ENCODE results near the gene CZIB. TPM values are rescaled to one million over a fixed set of nuclear protein-coding genes. Genes with fewer than 3 reads are reported as not detected.

CZIB gene
- total RNA-seq, 1 experiment from 2014 or later: 43.1 TPM

DNA sequence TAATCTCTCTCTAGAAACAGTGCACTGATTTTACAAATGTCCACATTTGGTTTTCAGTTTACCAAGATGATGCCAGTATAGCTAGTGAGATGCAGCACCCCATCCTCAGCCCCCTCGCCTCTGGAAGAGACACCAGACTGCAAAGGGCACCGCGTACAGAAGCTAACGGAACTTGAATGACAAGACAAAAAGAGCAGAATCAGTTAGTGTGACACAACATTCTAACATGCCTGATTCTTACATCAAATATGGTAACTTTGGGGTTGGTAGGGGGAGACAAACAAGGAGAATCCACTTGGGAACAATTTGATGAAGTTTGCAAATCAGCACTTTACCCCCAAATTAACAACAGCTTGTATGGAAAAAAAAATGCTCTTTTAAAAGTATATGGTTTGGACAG is 21.9 kb upstream of the CZIB start:
- no peak overlapping the region for H3K27ac ChIP-seq (ENCODE audit: low read depth, low read length)
- intact Hi-C loops (cut with micrococcal nuclease): no loop called here
- no peaks in the 10 kb centered on the region for H4K20me1 ChIP-seq (ENCODE audit: insufficient read depth)
- no peaks in the 10 kb centered on the region for H3K9me3 ChIP-seq (ENCODE audit: control insufficient read depth in 1 of 2, insufficient read depth in 1 of 2, low read depth in 1 of 2, low read length in 2 of 2)
- TF ChIP-seq, protein P1, sequence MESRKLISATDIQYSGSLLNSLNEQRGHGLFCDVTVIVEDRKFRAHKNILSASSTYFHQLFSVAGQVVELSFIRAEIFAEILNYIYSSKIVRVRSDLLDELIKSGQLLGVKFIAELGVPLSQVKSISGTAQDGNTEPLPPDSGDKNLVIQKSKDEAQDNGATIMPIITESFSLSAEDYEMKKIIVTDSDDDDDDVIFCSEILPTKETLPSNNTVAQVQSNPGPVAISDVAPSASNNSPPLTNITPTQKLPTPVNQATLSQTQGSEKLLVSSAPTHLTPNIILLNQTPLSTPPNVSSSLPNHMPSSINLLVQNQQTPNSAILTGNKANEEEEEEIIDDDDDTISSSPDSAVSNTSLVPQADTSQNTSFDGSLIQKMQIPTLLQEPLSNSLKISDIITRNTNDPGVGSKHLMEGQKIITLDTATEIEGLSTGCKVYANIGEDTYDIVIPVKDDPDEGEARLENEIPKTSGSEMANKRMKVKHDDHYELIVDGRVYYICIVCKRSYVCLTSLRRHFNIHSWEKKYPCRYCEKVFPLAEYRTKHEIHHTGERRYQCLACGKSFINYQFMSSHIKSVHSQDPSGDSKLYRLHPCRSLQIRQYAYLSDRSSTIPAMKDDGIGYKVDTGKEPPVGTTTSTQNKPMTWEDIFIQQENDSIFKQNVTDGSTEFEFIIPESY (IDR thresholded peaks at IDR 0.05; ENCODE audit: extremely low read depth, insufficient replicate concordance, low read length): no peak
- TF ChIP-seq, protein P2, sequence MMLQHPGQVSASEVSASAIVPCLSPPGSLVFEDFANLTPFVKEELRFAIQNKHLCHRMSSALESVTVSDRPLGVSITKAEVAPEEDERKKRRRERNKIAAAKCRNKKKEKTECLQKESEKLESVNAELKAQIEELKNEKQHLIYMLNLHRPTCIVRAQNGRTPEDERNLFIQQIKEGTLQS (IDR thresholded peaks at IDR 0.05): no peak
- TF ChIP-seq POLR2AphosphoS5 (IDR thresholded peaks at IDR 0.05; ENCODE audit: low read depth, low read length) (no peak), ZNF274 (IDR thresholded peaks at IDR 0.05; ENCODE audit: low read depth, low read length) (no peak), EGR1 (IDR thresholded peaks at IDR 0.05; ENCODE audit: low read depth) (no peak), ELF1 (IDR thresholded peaks at IDR 0.05; ENCODE audit: borderline replicate concordance, low read depth) (no peak), EZH2 (IDR thresholded peaks at IDR 0.05) (no peak), TCF7L2 (IDR thresholded peaks at IDR 0.05; ENCODE audit: borderline replicate concordance, extremely low read depth, insufficient read depth, insufficient read length) (no peak), YY1 (IDR thresholded peaks at IDR 0.05; ENCODE audit: extremely low read depth, insufficient replicate concordance, low read depth, low read length) (no peak), SP1 (IDR thresholded peaks at IDR 0.05; ENCODE audit: low read depth) (no peak), RAD21 (IDR thresholded peaks at IDR 0.05; ENCODE audit: low read depth) (no peak), POLR2A (IDR thresholded peaks at IDR 0.05; ENCODE audit: borderline replicate concordance, extremely low read depth, insufficient read depth, insufficient read length) (no peak), EZH2phosphoT487 (IDR thresholded peaks at IDR 0.05; ENCODE audit: borderline replicate concordance) (no peak), CEBPB (IDR thresholded peaks at IDR 0.05; ENCODE audit: low read depth) (no peak), FOSL1 (IDR thresholded peaks at IDR 0.05; ENCODE audit: low read depth) (no peak), JUND (IDR thresholded peaks at IDR 0.05) (no peak)
- TF ChIP-seq, protein P3, sequence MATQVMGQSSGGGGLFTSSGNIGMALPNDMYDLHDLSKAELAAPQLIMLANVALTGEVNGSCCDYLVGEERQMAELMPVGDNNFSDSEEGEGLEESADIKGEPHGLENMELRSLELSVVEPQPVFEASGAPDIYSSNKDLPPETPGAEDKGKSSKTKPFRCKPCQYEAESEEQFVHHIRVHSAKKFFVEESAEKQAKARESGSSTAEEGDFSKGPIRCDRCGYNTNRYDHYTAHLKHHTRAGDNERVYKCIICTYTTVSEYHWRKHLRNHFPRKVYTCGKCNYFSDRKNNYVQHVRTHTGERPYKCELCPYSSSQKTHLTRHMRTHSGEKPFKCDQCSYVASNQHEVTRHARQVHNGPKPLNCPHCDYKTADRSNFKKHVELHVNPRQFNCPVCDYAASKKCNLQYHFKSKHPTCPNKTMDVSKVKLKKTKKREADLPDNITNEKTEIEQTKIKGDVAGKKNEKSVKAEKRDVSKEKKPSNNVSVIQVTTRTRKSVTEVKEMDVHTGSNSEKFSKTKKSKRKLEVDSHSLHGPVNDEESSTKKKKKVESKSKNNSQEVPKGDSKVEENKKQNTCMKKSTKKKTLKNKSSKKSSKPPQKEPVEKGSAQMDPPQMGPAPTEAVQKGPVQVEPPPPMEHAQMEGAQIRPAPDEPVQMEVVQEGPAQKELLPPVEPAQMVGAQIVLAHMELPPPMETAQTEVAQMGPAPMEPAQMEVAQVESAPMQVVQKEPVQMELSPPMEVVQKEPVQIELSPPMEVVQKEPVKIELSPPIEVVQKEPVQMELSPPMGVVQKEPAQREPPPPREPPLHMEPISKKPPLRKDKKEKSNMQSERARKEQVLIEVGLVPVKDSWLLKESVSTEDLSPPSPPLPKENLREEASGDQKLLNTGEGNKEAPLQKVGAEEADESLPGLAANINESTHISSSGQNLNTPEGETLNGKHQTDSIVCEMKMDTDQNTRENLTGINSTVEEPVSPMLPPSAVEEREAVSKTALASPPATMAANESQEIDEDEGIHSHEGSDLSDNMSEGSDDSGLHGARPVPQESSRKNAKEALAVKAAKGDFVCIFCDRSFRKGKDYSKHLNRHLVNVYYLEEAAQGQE (IDR thresholded peaks at IDR 0.05; ENCODE audit: low read depth): no peak
- TF ChIP-seq, protein P4, sequence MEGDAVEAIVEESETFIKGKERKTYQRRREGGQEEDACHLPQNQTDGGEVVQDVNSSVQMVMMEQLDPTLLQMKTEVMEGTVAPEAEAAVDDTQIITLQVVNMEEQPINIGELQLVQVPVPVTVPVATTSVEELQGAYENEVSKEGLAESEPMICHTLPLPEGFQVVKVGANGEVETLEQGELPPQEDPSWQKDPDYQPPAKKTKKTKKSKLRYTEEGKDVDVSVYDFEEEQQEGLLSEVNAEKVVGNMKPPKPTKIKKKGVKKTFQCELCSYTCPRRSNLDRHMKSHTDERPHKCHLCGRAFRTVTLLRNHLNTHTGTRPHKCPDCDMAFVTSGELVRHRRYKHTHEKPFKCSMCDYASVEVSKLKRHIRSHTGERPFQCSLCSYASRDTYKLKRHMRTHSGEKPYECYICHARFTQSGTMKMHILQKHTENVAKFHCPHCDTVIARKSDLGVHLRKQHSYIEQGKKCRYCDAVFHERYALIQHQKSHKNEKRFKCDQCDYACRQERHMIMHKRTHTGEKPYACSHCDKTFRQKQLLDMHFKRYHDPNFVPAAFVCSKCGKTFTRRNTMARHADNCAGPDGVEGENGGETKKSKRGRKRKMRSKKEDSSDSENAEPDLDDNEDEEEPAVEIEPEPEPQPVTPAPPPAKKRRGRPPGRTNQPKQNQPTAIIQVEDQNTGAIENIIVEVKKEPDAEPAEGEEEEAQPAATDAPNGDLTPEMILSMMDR (IDR thresholded peaks at IDR 0.05 in 2 of 3, conservative IDR thresholded peaks at IDR 0.05 in 1 of 3; ENCODE audit: borderline replicate concordance in 1 of 3, insufficient read depth in 1 of 3, low read depth in 2 of 3, low read length in 2 of 3): no peak
- H3K4me2 ChIP-seq (ENCODE audit: low read length): no peak overlapping the region
- RAD21 ChIA-PET (ENCODE audit: low non-redundant PET in 1 of 2, low total read pairs in 2 of 2, uncharacterized antibody in 2 of 2, unreplicated experiment in 2 of 2): no interaction called here
- no peaks in the 10 kb centered on the region for H3K9me2 ChIP-seq (ENCODE audit: insufficient read depth)
- no peak overlapping the region for H3K4me3 ChIP-seq (replicated peaks in 1 of 2; ENCODE audit: low read depth in 1 of 2, low read length in 2 of 2)
- POLR2A ChIA-PET: no interaction called here
- H3K9ac ChIP-seq (ENCODE audit: low read length): no peak overlapping the region
- H3K36me3 ChIP-seq (ENCODE audit: control insufficient read depth in 1 of 2, insufficient read depth in 2 of 2, low read length in 2 of 2): peaks cover 5 to 7% of the 10 kb centered on the region in 2 experiments; a peak in 2 of 4 replicates
- H3K79me2 ChIP-seq (ENCODE audit: insufficient read depth, low read length): peaks cover 9% of the 10 kb centered on the region
- peaks cover 4 to 12% of the 10 kb centered on the region in 2 experiments; a peak in 2 of 4 replicates for H3K4me1 ChIP-seq (ENCODE audit: control insufficient read depth in 1 of 2, insufficient read depth in 2 of 2, low read length in 2 of 2)
- BruUV-seq (replicated peaks): no TSS peak
- H3K27me3 ChIP-seq (ENCODE audit: insufficient read depth, low read length): no peaks in the 10 kb centered on the region
- CTCF ChIA-PET: no interaction called here
- H2AFZ ChIP-seq (ENCODE audit: low read depth, low read length, poor library complexity, severe bottlenecking): no peak overlapping the region
- ATAC-seq (no peak), DNase-seq (ENCODE audit: low read depth, low spot score) (no peak)

All from HCT116 (cell line).